HCT116 (cell line): ENCODE measurements around the gene CLPTM1L. TPM values are rescaled to one million over a fixed set of nuclear protein-coding genes. Genes with fewer than 3 reads are reported as not detected.

Experiments used
- ATAC-seq: fragments of 200-7000 bp; cut with Tn5 transposase; 2 replicates; pipeline ENCODE4 v1.9.1; 2020; ENCODE audit warnings: mild to moderate bottlenecking, moderate library complexity
- BruUV-seq: library from RNA; stranded (reverse); fragments of 400-500 nt; replicated peaks from 2 replicates; lab custom pipeline; 2021; lab: Mats Ljungman, UMichigan
- CTCF ChIA-PET: fragments of 300-600 bp; sonication (Branson Sonifier 250); formaldehyde crosslinking; loops from one replicate; lab custom pipeline; 2021; ENCODE audit warnings: antibody characterized with exemption; lab: Charles Lee
- POLR2A ChIA-PET: fragments of 300-600, 350-600 bp; sonication (Branson Sonifier 250); formaldehyde crosslinking; loops from one replicate; lab custom pipeline; 2021; ENCODE audit warnings: antibody characterized with exemption; lab: Charles Lee
- RAD21 ChIA-PET, 2 experiments: fragments of 300-600 bp; sonication (Branson Sonifier 250); formaldehyde crosslinking; loops; one replicate each; lab custom pipeline; 2023; ENCODE audit warnings: low total read pairs in 2 of 2; ENCODE audit not compliant: uncharacterized antibody in 2 of 2, unreplicated experiment in 2 of 2, low non-redundant PET in 1 of 2; lab: Charles Lee
- DNase-seq: peaks from one replicate; pipeline ENCODE4 v3.0.0-alpha.2; 2010; ENCODE audit warnings: low read depth, low spot score
- H2AFZ ChIP-seq: fragments of 200-600 bp; shearing (Covaris generic), sonication (generic); 2 replicates; pipeline ENCODE4 v1.6.1; 2017; ENCODE audit warnings: low read depth, mixed run types, mixed read lengths, antibody characterized with exemption, low read length; ENCODE audit not compliant: poor library complexity, severe bottlenecking
- H3K27ac ChIP-seq: 2 replicates; pipeline ENCODE4 v1.5.1; 2012; ENCODE audit warnings: low read depth, low read length
- H3K27me3 ChIP-seq: fragments of 200-600 bp; sonication (generic); 2 replicates; pipeline ENCODE4 v1.6.1; 2016; ENCODE audit warnings: mixed run types, low read length, mixed read lengths; ENCODE audit not compliant: insufficient read depth
- H3K36me3 ChIP-seq, 2 experiments: fragments of 200-500 bp in 1 of 2; fragments of 200-600 bp in 1 of 2; sonication (Bioruptor generic) in 1 of 2; sonication (generic) in 1 of 2; 2 replicates each; pipeline versions ENCODE4 v1.5.1 to v1.6.1; 2014 to 2016; ENCODE audit warnings: low read length in 2 of 2, inconsistent platforms in 1 of 2, mixed read lengths in 1 of 2, mixed run types in 1 of 2; ENCODE audit not compliant: insufficient read depth in 2 of 2, control insufficient read depth in 1 of 2
- H3K4me1 ChIP-seq, 2 experiments: fragments of 200-600 bp in 1 of 2; sonication (generic) in 1 of 2; 2 replicates each; pipeline versions ENCODE4 v1.5.1 to v1.6.1; 2012 to 2017; ENCODE audit warnings: low read length in 2 of 2, inconsistent platforms in 1 of 2, mild to moderate bottlenecking in 1 of 2, mixed read lengths in 1 of 2, mixed run types in 1 of 2, moderate library complexity in 1 of 2; ENCODE audit not compliant: insufficient read depth in 2 of 2, control insufficient read depth in 1 of 2
- H3K4me2 ChIP-seq: fragments of 200-600 bp; sonication (generic); 2 replicates; pipeline ENCODE4 v1.6.1; 2017; ENCODE audit warnings: mixed run types, low read length, mixed read lengths
- H3K4me3 ChIP-seq, 2 experiments: fragments of 200-600 bp in 1 of 2; sonication (generic) in 1 of 2; replicated peaks in 1 of 2; 2 replicates each; pipeline ENCODE4 v1.5.1; 2011 to 2016; ENCODE audit warnings: low read length in 2 of 2, control low read depth in 1 of 2, low read depth in 1 of 2, mild to moderate bottlenecking in 1 of 2, mixed read lengths in 1 of 2, mixed run types in 1 of 2
- H3K79me2 ChIP-seq: fragments of 200-600 bp; sonication (generic); 2 replicates; pipeline ENCODE4 v1.6.1; 2017; ENCODE audit warnings: mild to moderate bottlenecking, mixed run types, low read length, moderate library complexity, mixed read lengths; ENCODE audit not compliant: insufficient read depth
- H3K9ac ChIP-seq: fragments of 200-600 bp; sonication (generic); 2 replicates; pipeline ENCODE4 v1.6.1; 2016; ENCODE audit warnings: low read length, mixed read lengths
- H3K9me2 ChIP-seq: fragments of 200-600 bp; sonication (generic), shearing (Covaris generic); 2 replicates; pipeline ENCODE4 v1.6.1; 2017; ENCODE audit warnings: mixed run types, mild to moderate bottlenecking, moderate library complexity; ENCODE audit not compliant: insufficient read depth
- H3K9me3 ChIP-seq, 2 experiments: fragments of 200-500 bp in 1 of 2; fragments of 200-600 bp in 1 of 2; sonication (Bioruptor generic) in 1 of 2; sonication (generic) in 1 of 2; 2 replicates each; pipeline ENCODE4 v1.6.1; 2014 to 2017; ENCODE audit warnings: low read length in 2 of 2, mixed read lengths in 2 of 2, inconsistent platforms in 1 of 2, low read depth in 1 of 2, mild to moderate bottlenecking in 1 of 2, mixed run types in 1 of 2, moderate library complexity in 1 of 2; ENCODE audit not compliant: control insufficient read depth in 1 of 2, insufficient read depth in 1 of 2
- H4K20me1 ChIP-seq: fragments of 200-600 bp; sonication (generic), shearing (Covaris generic); 2 replicates; pipeline ENCODE4 v1.6.1; 2017; ENCODE audit warnings: mixed run types, mild to moderate bottlenecking, moderate library complexity; ENCODE audit not compliant: insufficient read depth
- CBX3 ChIP-seq: IDR thresholded peaks from 2 replicates; pipeline ENCODE4 v1.6.1; 2012; ENCODE audit warnings: low read depth
- CEBPB ChIP-seq: IDR thresholded peaks from 2 replicates; pipeline ENCODE4 v1.6.1; 2012; ENCODE audit warnings: low read depth
- ELF1 ChIP-seq: IDR thresholded peaks from 2 replicates; pipeline ENCODE4 v1.6.1; 2012; ENCODE audit warnings: low read depth, borderline replicate concordance
- EZH2phosphoT487 ChIP-seq: fragments of 200-600 bp; IDR thresholded peaks from 2 replicates; pipeline ENCODE4 v1.6.1; 2018; ENCODE audit warnings: antibody characterized with exemption, borderline replicate concordance
- RAD21 ChIP-seq: IDR thresholded peaks from 2 replicates; pipeline ENCODE4 v1.6.1; 2012; ENCODE audit warnings: low read depth, mild to moderate bottlenecking
- REST ChIP-seq: IDR thresholded peaks from 2 replicates; pipeline ENCODE4 v1.6.1; 2012; ENCODE audit warnings: low read depth
- SIN3A ChIP-seq: IDR thresholded peaks from 2 replicates; pipeline ENCODE4 v1.6.1; 2012; ENCODE audit warnings: low read depth
- SP1 ChIP-seq: IDR thresholded peaks from 2 replicates; pipeline ENCODE4 v1.6.1; 2012; ENCODE audit warnings: low read depth
- SRF ChIP-seq: IDR thresholded peaks from 2 replicates; pipeline ENCODE4 v1.6.1; 2012; ENCODE audit warnings: low read depth
- TCF7L2 ChIP-seq: IDR thresholded peaks from 2 replicates; pipeline ENCODE4 v1.7.0; 2011; ENCODE audit warnings: borderline replicate concordance, inconsistent platforms; ENCODE audit not compliant: insufficient read depth, insufficient read length; ENCODE audit errors: extremely low read depth
- YY1 ChIP-seq: IDR thresholded peaks from 2 replicates; pipeline ENCODE4 v1.6.1; 2011; ENCODE audit warnings: low read length, low read depth, moderate library complexity, mild to moderate bottlenecking; ENCODE audit not compliant: insufficient replicate concordance; ENCODE audit errors: extremely low read depth
- ZBTB33 ChIP-seq: IDR thresholded peaks from 2 replicates; pipeline ENCODE4 v1.6.1; 2011; ENCODE audit warnings: mild to moderate bottlenecking, low read length, moderate library complexity; ENCODE audit not compliant: insufficient replicate concordance; ENCODE audit errors: extremely low read depth
- intact Hi-C: fragments of 100-400 bp; cut with micrococcal nuclease; formaldehyde crosslinking; loops from 2 replicates; pipeline ENCODE4 v1.10.0; 2022
- total RNA-seq: library from RNA; stranded (reverse); gene quantifications from one replicate; pipeline ENCODE4 v1.2.1, GENCODE V29; 2021; ENCODE audit not compliant: unreplicated experiment

Gene CLPTM1L
- total RNA-seq, 1 experiment from 2014 or later: 98.4 TPM

GRCh38 chr5:1322036-1322900 lies 22.6 kb downstream of the CLPTM1L start:
- H3K4me2 ChIP-seq: no peak overlapping the region
- H3K79me2 ChIP-seq: peaks cover 16% of the 10 kb centered on the region; the same call in 1 of the 2 replicates
- H3K9ac ChIP-seq: no peak overlapping the region
- no peak overlapping the region for H2AFZ ChIP-seq
- H3K4me1 ChIP-seq: peaks cover 8 to 19% of the 10 kb centered on the region in 2 experiments
- ChIA-PET RAD21 (no interaction called here), POLR2A (no interaction called here), CTCF (no interaction called here)
- BruUV-seq: no TSS peak
- H3K9me3 ChIP-seq: no peaks in the 10 kb centered on the region
- no peaks in the 10 kb centered on the region for H3K27me3 ChIP-seq
- no peak for DNase-seq
- no peak overlapping the region for H3K4me3 ChIP-seq
- peaks cover 12 to 45% of the 10 kb centered on the region in 2 experiments; a peak in 3 of 4 replicates for H3K36me3 ChIP-seq
- intact Hi-C loops: no loop called here
- no peaks in the 10 kb centered on the region for H3K9me2 ChIP-seq
- no peak overlapping the region for H3K27ac ChIP-seq
- no peaks in the 10 kb centered on the region for H4K20me1 ChIP-seq
- TF ChIP-seq CEBPB: no peak
- no peak for TF ChIP-seq SIN3A
- no peak for TF ChIP-seq ZBTB33
- ATAC-seq: no peak

GRCh38 chr5:1321576-1321975 lies 23.3 kb downstream of the CLPTM1L start:
- TF ChIP-seq ELF1: no peak
- no peak for TF ChIP-seq YY1
- no peak for TF ChIP-seq RAD21
- no peak for TF ChIP-seq REST
- no peak for TF ChIP-seq SIN3A
- no peak for TF ChIP-seq SRF
- no peak for TF ChIP-seq EZH2phosphoT487
- TF ChIP-seq TCF7L2: no peak
- no peak for TF ChIP-seq CBX3
- no peak for TF ChIP-seq SP1
- peaks cover 5 to 19% of the 10 kb centered on the region in 2 experiments for H3K4me1 ChIP-seq
- POLR2A ChIA-PET: no interaction called here
- RAD21 ChIA-PET: no interaction called here
- H3K9me3 ChIP-seq: no peaks in the 10 kb centered on the region
- no peaks in the 10 kb centered on the region for H3K27me3 ChIP-seq
- H4K20me1 ChIP-seq: no peaks in the 10 kb centered on the region
- peaks cover 12 to 45% of the 10 kb centered on the region in 2 experiments; a peak in 3 of 4 replicates for H3K36me3 ChIP-seq
- no peak overlapping the region for H3K27ac ChIP-seq
- intact Hi-C loops: no loop called here
- H3K9ac ChIP-seq: no peak overlapping the region
- BruUV-seq: no TSS peak
- no peaks in the 10 kb centered on the region for H3K9me2 ChIP-seq
- CTCF ChIA-PET: no interaction called here
- H2AFZ ChIP-seq: no peak overlapping the region
- ATAC-seq (no peak), DNase-seq (no peak)
- H3K4me2 ChIP-seq: no peak overlapping the region
- H3K4me3 ChIP-seq: no peak overlapping the region
- H3K79me2 ChIP-seq: peaks cover 12% of the 10 kb centered on the region; the same call in 1 of the 2 replicates
